HepG2 (cell line): ENCODE results near the gene MED12. TPM values are rescaled to one million over a fixed set of nuclear protein-coding genes. Genes with fewer than 3 reads are reported as not detected.

ENCODE experiments used
- ATAC-seq: fragments of 200-7000 bp; cut with Tn5 transposase; 3 replicates; pipeline ENCODE4 v1.9.1; 2020; ENCODE audit warnings: mild to moderate bottlenecking, moderate library complexity
- BruUV-seq: library from RNA; stranded (reverse); fragments of 400-500 nt; replicated peaks from 2 replicates; lab custom pipeline; 2021; lab: Mats Ljungman, UMichigan
- CTCF ChIA-PET: fragments of 300-600 bp; formaldehyde crosslinking; extraction: SDS; loops from one replicate; lab custom pipeline; 2021; ENCODE audit warnings: low total read pairs, inconsistent platforms, low intra/inter-chr PET ratio; lab: Yijun Ruan, JAX
- POLR2A ChIA-PET: fragments of 350-600 bp; sonication (Branson Sonifier 250); formaldehyde crosslinking; loops from one replicate; lab custom pipeline; 2020; ENCODE audit warnings: antibody characterized with exemption, inconsistent platforms; lab: Yijun Ruan, JAX
- DNase-seq: peaks from one replicate; pipeline ENCODE4 v3.0.0-alpha.2; 2015; ENCODE audit warnings: low spot score
- FAIRE-seq: peaks from 3 replicates; lab custom pipeline; 2011; peaks lifted over from hg19 to GRCh38; lab: Jason Lieb, UNC
- H2AFZ ChIP-seq: one replicate; pipeline ENCODE4 v1.6.1; 2011; ENCODE audit warnings: low read length, inconsistent platforms
- H3K27ac ChIP-seq: fragments of 300-600 bp; 3 replicates; pipeline ENCODE4 v1.8.0; 2011; ENCODE audit warnings: mixed run types, mild to moderate bottlenecking, mixed read lengths, low read length, inconsistent platforms; ENCODE audit not compliant: insufficient read depth; ENCODE audit errors: extremely low read length
- H3K27me3 ChIP-seq, 2 experiments: fragments of 200-600 bp in 1 of 2; 2 replicates in 1 of 2; 3 replicates in 1 of 2; pipeline versions ENCODE4 v1.6.0 to v1.8.0; 2011; ENCODE audit warnings: low read length in 2 of 2, mild to moderate bottlenecking in 2 of 2, moderate library complexity in 2 of 2, inconsistent platforms in 1 of 2; ENCODE audit not compliant: insufficient read depth in 2 of 2, control insufficient read depth in 1 of 2
- H3K36me3 ChIP-seq, 2 experiments: fragments of 200-600 bp in 1 of 2; replicated peaks in 1 of 2; 2 replicates in 1 of 2; 3 replicates in 1 of 2; pipeline versions ENCODE4 v1.5.1 to v1.8.0; 2011; ENCODE audit warnings: low read length in 2 of 2, inconsistent platforms in 1 of 2; ENCODE audit not compliant: insufficient read depth in 2 of 2, control insufficient read depth in 1 of 2
- H3K4me1 ChIP-seq: 2 replicates; pipeline ENCODE4 v1.5.1; 2012; ENCODE audit warnings: low read length, inconsistent platforms; ENCODE audit not compliant: insufficient read depth
- H3K4me2 ChIP-seq: 2 replicates; pipeline ENCODE4 v1.6.0; 2011; ENCODE audit warnings: low read depth, low read length, inconsistent platforms
- H3K4me3 ChIP-seq, 3 experiments: fragments of 200-600 bp in 1 of 3; sonication (generic), shearing (Covaris generic) in 1 of 3; replicated peaks in 1 of 3; 2 replicates each; pipeline ENCODE4 v1.5.1; 2011 to 2016; ENCODE audit warnings: low read length in 3 of 3, inconsistent platforms in 2 of 3, low read depth in 2 of 3, mild to moderate bottlenecking in 2 of 3, control low read depth in 1 of 3, mixed read lengths in 1 of 3; ENCODE audit not compliant: insufficient read depth in 1 of 3
- H3K79me2 ChIP-seq: one replicate; pipeline ENCODE4 v1.6.1; 2011; ENCODE audit warnings: low read length, inconsistent platforms; ENCODE audit not compliant: insufficient read depth
- H3K9ac ChIP-seq: 2 replicates; pipeline ENCODE4 v1.6.0; 2011; ENCODE audit warnings: mild to moderate bottlenecking, low read depth, low read length, inconsistent platforms; ENCODE audit not compliant: insufficient read depth
- H3K9me3 ChIP-seq: 2 replicates; pipeline ENCODE4 v1.5.1; 2012; ENCODE audit warnings: mild to moderate bottlenecking, low read length
- H4K20me1 ChIP-seq: 2 replicates; pipeline ENCODE4 v1.6.0; 2011; ENCODE audit warnings: inconsistent platforms, mild to moderate bottlenecking, low read length, moderate library complexity; ENCODE audit not compliant: insufficient read depth
- FOXJ3 ChIP-seq: sonication (generic); formaldehyde crosslinking; IDR thresholded peaks from 2 replicates; pipeline ENCODE4 v1.4.0; 2020; ENCODE audit warnings: missing genetic modification reagents, mild to moderate bottlenecking, borderline replicate concordance
- KDM2A ChIP-seq: sonication (generic); formaldehyde crosslinking; IDR thresholded peaks from 2 replicates; pipeline ENCODE4 v1.4.0; 2020; ENCODE audit warnings: low read depth, missing genetic modification reagents, borderline replicate concordance
- KMT2B ChIP-seq: IDR thresholded peaks from 2 replicates; pipeline ENCODE4 v1.6.1; 2016; ENCODE audit warnings: missing genetic modification reagents, missing compliant biosample characterization
- LRRFIP1 ChIP-seq: sonication (generic); formaldehyde crosslinking; conservative IDR thresholded peaks from 2 replicates; pipeline ENCODE4 v1.4.0; 2020; ENCODE audit warnings: missing genetic modification reagents
- SIN3A ChIP-seq: IDR thresholded peaks from 2 replicates; pipeline ENCODE4 v1.6.1; 2011; ENCODE audit warnings: low read depth, mild to moderate bottlenecking, control low read depth, low read length, borderline replicate concordance
- TAF1 ChIP-seq: sonication (generic); formaldehyde crosslinking; IDR thresholded peaks from 2 replicates; pipeline ENCODE4 v1.4.0; 2020; ENCODE audit warnings: missing genetic modification reagents
- ZNF101 ChIP-seq: sonication (generic); formaldehyde crosslinking; IDR thresholded peaks from 2 replicates; pipeline ENCODE4 v1.4.0; 2020; ENCODE audit warnings: mild to moderate bottlenecking, low read depth, missing genetic modification reagents, borderline replicate concordance
- ZNF280D ChIP-seq: sonication (generic); formaldehyde crosslinking; IDR thresholded peaks from 2 replicates; pipeline ENCODE4 v1.5.1; 2020; ENCODE audit warnings: mild to moderate bottlenecking, missing genetic modification reagents
- ZSCAN9 ChIP-seq: IDR thresholded peaks from 2 replicates; pipeline ENCODE4 v1.6.1; 2016; ENCODE audit warnings: borderline replicate concordance
- WGBS: methylation state at CpG from one replicate; pipeline ENCODE4 v1.1.6; 2017; ENCODE audit warnings: low lambda C conversion rate; 5-methylcytosine and 5-hydroxymethylcytosine counted together
- in situ Hi-C: cut with HindIII; loops from 2 replicates; pipeline ENCODE4 v1.10.0; 2017; ENCODE audit warnings: low pct_unique_long_range_greater_than_20kb; ENCODE audit not compliant: extremely low pct_ligation_motif_present
- intact Hi-C: fragments of 100-400 bp; cut with micrococcal nuclease; formaldehyde crosslinking; loops from one replicate; pipeline ENCODE4 v1.10.0; 2022; ENCODE audit not compliant: unreplicated experiment
- polyA plus RNA-seq, 8 experiments: library from polyadenylated mRNA; depleted of rRNA in 3 of 8; stranded (reverse) in 7 of 8; unstranded in 1 of 8; fragments of >200 nt; fragmentation: Illumina TruSeq in 4 of 8; extraction: Trizol in 4 of 8; gene quantifications; 2 replicates each; pipeline versions ENCODE4 v1.2.1 to v1.2.3, GENCODE V29; 2011 to 2016; ENCODE audit warnings: low read depth in 4 of 8, missing spikeins in 1 of 8, mixed read lengths in 1 of 8; ENCODE audit not compliant: insufficient read depth in 1 of 8
- total RNA-seq, 5 experiments: library from RNA; depleted of rRNA; stranded (reverse); fragments of >200 nt; fragmentation: Illumina TruSeq; extraction: Trizol; gene quantifications; 2 replicates each; pipeline ENCODE4 v1.2.3, GENCODE V29; 2016; ENCODE audit warnings: low read depth in 1 of 5

The MED12 gene
- total and polyA plus RNA-seq, 2 of the 13 experiments (the other 11 are each of a cell fraction or from before 2014, with no cell fraction given): 9.4 to 15.0 TPM

- FAIRE-seq (no peak), ATAC-seq (peak; percentile 68)
- in situ Hi-C loops: no loop called here
- TF ChIP-seq TAF1 (CRISPR knock-in tag) (peak; percentile 10; the same call in 1 of the 2 replicates), ZNF101 (no peak), KMT2B (CRISPR knock-in tag) (0 out of 2 replicates have a peak, but pooled peaks have one; percentile 0), ZSCAN9 (CRISPR knock-in tag) (no peak), LRRFIP1 (no peak), KDM2A (CRISPR knock-in tag) (peak; percentile 3; the same call in 1 of the 2 replicates), FOXJ3 (CRISPR knock-in tag) (no peak), ZNF280D (CRISPR knock-in tag) (no peak), SIN3A (peak; percentile 25; the same call in 1 of the 2 replicates)
These were observed 22.2 kb upstream of the MED12 start for GRCh38 chrX:71095981-71096759.

More at GRCh38 chrX:71095981-71096759, 22.2 kb upstream of the MED12 start:
- Histone ChIP-seq H3K27me3 (no peaks in the 10 kb centered on the region; a peak in 1 of 5 replicates), H4K20me1 (no peaks in the 10 kb centered on the region), H3K9me3 (no peaks in the 10 kb centered on the region), H3K79me2 (no peaks in the 10 kb centered on the region), H3K4me1 (peaks cover 29% of the 10 kb centered on the region), H3K4me3 (peak overlapping the region; percentile 66 to 75 (median 73)), H2AFZ (no peak overlapping the region), H3K27ac (peak overlapping the region; percentile 45), H3K9ac (peak overlapping the region; percentile 60), H3K36me3 (no peaks in the 10 kb centered on the region), H3K4me2 (peak overlapping the region; percentile 73)
- ChIA-PET CTCF (no interaction called here), POLR2A (interaction anchor here (1.4 kb wide), 1 partner anchor 22 kb away, joined by 6 read pairs; the partner anchor contains the start of gene MED12)
- WGBS: 2% methylated on average over 24 of the region's 46 CpGs
- no peak for DNase-seq
- BruUV-seq: TSS peak; percentile 91
- intact Hi-C loops: loop anchor here (5.0 kb wide), 1 partner anchor 86 kb away; no protein-coding TSS in a partner anchor
